ENCODE measurements around the gene KYAT1. TPM values are rescaled to one million over a fixed set of nuclear protein-coding genes. Genes with fewer than 3 reads are reported as not detected.

The KYAT1 gene
- total and polyA plus RNA-seq, 2 of the 13 experiments (the other 11 are each of a cell fraction or from before 2014, with no cell fraction given), result 9.2 to 46.5 TPM

DNA sequence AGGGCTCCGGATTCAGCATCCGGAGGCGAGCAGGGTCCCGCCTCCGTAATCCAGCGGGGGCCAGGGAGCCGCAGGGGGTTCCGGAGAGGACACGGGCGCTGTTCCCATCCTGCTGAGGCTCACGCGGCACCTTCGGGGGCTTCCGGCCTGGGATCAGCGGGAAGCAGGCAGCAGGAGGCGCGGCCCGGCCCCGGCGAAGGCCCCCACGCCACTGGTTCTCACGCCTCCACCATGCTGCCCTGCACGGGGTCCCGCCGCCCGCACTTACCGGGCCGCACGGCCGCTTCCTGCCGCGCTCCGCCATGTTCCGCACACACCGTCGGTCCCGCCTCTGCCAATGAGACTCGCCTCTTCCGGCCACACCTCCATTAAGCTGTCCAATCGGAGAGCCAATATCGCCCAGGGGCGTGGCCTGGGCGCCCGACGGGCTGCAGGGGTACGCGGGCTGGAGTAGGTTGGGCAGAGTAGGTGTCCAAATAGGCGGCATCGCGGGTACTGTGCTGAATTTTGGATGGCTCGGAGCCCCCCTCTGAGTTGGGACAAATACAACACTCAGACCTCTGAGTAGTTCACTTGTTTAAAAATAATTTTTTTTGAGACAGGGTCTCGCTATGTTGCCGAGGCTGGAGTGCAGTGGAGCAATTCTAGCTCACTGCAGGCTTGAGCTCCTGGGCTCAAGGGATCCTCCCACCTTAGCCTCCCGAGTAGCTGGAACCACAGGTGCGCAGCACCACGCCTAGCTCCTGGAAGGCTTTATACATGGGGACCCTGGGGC is 52.1 kb downstream of the KYAT1 start, which contains the start of gene SPOUT1 (continued):
- TF ChIP-seq, protein P1, sequence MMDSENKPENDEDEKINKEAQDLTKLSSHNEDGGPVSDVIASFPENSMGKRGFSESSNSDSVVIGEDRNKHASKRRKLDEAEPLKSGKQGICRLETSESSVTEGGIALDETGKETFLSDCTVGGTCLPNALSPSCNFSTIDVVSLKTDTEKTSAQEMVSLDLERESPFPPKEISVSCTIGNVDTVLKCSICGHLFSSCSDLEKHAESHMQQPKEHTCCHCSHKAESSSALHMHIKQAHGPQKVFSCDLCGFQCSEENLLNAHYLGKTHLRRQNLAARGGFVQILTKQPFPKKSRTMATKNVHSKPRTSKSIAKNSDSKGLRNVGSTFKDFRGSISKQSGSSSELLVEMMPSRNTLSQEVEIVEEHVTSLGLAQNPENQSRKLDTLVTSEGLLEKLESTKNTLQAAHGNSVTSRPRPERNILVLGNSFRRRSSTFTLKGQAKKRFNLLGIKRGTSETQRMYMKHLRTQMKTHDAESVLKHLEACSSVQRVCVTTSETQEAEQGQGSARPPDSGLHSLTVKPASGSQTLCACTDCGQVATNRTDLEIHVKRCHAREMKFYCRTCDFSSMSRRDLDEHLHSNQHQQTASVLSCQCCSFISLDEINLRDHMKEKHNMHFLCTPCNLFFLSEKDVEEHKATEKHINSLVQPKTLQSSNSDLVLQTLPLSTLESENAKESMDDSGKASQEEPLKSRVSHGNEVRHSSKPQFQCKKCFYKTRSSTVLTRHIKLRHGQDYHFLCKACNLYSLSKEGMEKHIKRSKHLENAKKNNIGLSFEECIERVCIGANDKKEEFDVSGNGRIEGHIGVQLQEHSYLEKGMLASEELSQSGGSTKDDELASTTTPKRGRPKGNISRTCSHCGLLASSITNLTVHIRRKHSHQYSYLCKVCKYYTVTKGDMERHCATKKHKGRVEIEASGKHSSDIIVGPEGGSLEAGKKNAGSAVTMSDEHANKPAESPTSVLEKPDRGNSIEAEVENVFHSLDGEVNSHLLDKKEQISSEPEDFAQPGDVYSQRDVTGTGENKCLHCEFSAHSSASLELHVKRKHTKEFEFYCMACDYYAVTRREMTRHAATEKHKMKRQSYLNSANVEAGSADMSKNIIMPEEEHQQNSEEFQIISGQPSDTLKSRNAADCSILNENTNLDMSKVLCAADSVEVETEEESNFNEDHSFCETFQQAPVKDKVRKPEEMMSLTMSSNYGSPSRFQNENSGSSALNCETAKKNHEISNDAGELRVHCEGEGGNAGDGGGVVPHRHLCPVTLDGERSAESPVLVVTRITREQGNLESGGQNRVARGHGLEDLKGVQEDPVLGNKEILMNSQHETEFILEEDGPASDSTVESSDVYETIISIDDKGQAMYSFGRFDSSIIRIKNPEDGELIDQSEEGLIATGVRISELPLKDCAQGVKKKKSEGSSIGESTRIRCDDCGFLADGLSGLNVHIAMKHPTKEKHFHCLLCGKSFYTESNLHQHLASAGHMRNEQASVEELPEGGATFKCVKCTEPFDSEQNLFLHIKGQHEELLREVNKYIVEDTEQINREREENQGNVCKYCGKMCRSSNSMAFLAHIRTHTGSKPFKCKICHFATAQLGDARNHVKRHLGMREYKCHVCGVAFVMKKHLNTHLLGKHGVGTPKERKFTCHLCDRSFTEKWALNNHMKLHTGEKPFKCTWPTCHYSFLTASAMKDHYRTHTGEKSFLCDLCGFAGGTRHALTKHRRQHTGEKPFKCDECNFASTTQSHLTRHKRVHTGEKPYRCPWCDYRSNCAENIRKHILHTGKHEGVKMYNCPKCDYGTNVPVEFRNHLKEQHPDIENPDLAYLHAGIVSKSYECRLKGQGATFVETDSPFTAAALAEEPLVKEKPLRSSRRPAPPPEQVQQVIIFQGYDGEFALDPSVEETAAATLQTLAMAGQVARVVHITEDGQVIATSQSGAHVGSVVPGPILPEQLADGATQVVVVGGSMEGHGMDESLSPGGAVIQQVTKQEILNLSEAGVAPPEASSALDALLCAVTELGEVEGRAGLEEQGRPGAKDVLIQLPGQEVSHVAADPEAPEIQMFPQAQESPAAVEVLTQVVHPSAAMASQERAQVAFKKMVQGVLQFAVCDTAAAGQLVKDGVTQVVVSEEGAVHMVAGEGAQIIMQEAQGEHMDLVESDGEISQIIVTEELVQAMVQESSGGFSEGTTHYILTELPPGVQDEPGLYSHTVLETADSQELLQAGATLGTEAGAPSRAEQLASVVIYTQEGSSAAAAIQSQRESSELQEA (CRISPR knock-in tag; IDR thresholded peaks at IDR 0.05; ENCODE audit: not compliant biosample characterization), result peak; percentile 78
- TF ChIP-seq CAMTA2 (CRISPR knock-in tag; IDR thresholded peaks at IDR 0.05; ENCODE audit: borderline replicate concordance), result peak; percentile 43; the same call in 1 of the 2 replicates
- peak; percentile 77; the same call in 1 of the 2 replicates for TF ChIP-seq ZNF331 (CRISPR knock-in tag; IDR thresholded peaks at IDR 0.05)
- TF ChIP-seq, protein P2, sequence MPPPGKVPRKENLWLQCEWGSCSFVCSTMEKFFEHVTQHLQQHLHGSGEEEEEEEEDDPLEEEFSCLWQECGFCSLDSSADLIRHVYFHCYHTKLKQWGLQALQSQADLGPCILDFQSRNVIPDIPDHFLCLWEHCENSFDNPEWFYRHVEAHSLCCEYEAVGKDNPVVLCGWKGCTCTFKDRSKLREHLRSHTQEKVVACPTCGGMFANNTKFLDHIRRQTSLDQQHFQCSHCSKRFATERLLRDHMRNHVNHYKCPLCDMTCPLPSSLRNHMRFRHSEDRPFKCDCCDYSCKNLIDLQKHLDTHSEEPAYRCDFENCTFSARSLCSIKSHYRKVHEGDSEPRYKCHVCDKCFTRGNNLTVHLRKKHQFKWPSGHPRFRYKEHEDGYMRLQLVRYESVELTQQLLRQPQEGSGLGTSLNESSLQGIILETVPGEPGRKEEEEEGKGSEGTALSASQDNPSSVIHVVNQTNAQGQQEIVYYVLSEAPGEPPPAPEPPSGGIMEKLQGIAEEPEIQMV (CRISPR knock-in tag; IDR thresholded peaks at IDR 0.05; ENCODE audit: low read depth), result 0 out of 2 replicates have a peak, but pooled peaks have one; percentile 50
- no peak for TF ChIP-seq ZBTB33 (CRISPR knock-in tag; IDR thresholded peaks at IDR 0.05)
- no peak for TF ChIP-seq ZNF530 (CRISPR knock-in tag; IDR thresholded peaks at IDR 0.05; ENCODE audit: low read depth)
- TF ChIP-seq DMAP1 (CRISPR knock-in tag; IDR thresholded peaks at IDR 0.05), result peak; percentile 88; the same call in 1 of the 2 replicates
- TF ChIP-seq BRD4 (CRISPR knock-in tag; IDR thresholded peaks at IDR 0.05), result peak; percentile 93
- 0 out of 2 replicates have a peak, but pooled peaks have one; percentile 49 for TF ChIP-seq ZNF414 (CRISPR knock-in tag; IDR thresholded peaks at IDR 0.05)
- TF ChIP-seq, protein P3, sequence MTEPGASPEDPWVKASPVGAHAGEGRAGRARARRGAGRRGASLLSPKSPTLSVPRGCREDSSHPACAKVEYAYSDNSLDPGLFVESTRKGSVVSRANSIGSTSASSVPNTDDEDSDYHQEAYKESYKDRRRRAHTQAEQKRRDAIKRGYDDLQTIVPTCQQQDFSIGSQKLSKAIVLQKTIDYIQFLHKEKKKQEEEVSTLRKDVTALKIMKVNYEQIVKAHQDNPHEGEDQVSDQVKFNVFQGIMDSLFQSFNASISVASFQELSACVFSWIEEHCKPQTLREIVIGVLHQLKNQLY (CRISPR knock-in tag; IDR thresholded peaks at IDR 0.05), result peak; percentile 51; the same call in 1 of the 2 replicates
- 0 out of 2 replicates have a peak, but pooled peaks have one; percentile 32 for TF ChIP-seq ZZZ3 (CRISPR knock-in tag; IDR thresholded peaks at IDR 0.05; ENCODE audit: borderline replicate concordance)
- TF ChIP-seq, protein P4, sequence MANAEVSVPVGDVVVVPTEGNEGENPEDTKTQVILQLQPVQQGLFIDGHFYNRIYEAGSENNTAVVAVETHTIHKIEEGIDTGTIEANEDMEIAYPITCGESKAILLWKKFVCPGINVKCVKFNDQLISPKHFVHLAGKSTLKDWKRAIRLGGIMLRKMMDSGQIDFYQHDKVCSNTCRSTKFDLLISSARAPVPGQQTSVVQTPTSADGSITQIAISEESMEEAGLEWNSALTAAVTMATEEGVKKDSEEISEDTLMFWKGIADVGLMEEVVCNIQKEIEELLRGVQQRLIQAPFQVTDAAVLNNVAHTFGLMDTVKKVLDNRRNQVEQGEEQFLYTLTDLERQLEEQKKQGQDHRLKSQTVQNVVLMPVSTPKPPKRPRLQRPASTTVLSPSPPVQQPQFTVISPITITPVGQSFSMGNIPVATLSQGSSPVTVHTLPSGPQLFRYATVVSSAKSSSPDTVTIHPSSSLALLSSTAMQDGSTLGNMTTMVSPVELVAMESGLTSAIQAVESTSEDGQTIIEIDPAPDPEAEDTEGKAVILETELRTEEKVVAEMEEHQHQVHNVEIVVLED (CRISPR knock-in tag; IDR thresholded peaks at IDR 0.05; ENCODE audit: borderline replicate concordance), result peak; percentile 69; the same call in 1 of the 2 replicates
